NCI-H524 treated with DMSO at 0.1 percent for 48 hours (cell line): Measurements from ENCODE around the gene TMEM37.

Experiments
- DNase-seq: peaks from one replicate; lab custom pipeline; 2025; lab: John Stamatoyannopoulos, UW

TMEM37 gene

GRCh38 chr2:119433636-119434327, 2.1 kb downstream of the TMEM37 start:
- DNase-seq: no peak

- DNase-seq: no peak
Observed at GRCh38 chr2:119434664-119435063, 3.0 kb downstream of the TMEM37 start.

GRCh38 chr2:119435081-119435952, 3.7 kb downstream of the TMEM37 start:
- DNase-seq: no peak

GRCh38 chr2:119435953-119436297, 4.3 kb downstream of the TMEM37 start:
- DNase-seq: no peak

GRCh38 chr2:119436993-119437772, 5.5 kb downstream of the TMEM37 start:
- no peak for DNase-seq

GRCh38 chr2:119438128-119438656, 6.5 kb downstream of the TMEM37 start:
- DNase-seq: no peak

- DNase-seq: no peak
Observed at GRCh38 chr2:119438726-119439284, 7.2 kb downstream of the TMEM37 start.

- DNase-seq: no peak
Observed at GRCh38 chr2:119439574-119440500, 8.2 kb downstream of the TMEM37 start.

- no peak for DNase-seq
Observed at GRCh38 chr2:119440501-119440870, 8.8 kb downstream of the TMEM37 start.

GRCh38 chr2:119440873-119441272, 9.2 kb downstream of the TMEM37 start:
- DNase-seq: no peak

- no peak for DNase-seq
Observed at GRCh38 chr2:119441376-119442225, 9.9 kb downstream of the TMEM37 start.

- no peak for DNase-seq
Observed at GRCh38 chr2:119442226-119442619, 10.6 kb downstream of the TMEM37 start.

- DNase-seq: no peak
Observed at GRCh38 chr2:119442850-119443249, 11.2 kb downstream of the TMEM37 start.

- no peak for DNase-seq
Observed at GRCh38 chr2:119446037-119446436, 14.4 kb downstream of the TMEM37 start.

GRCh38 chr2:119448427-119449141, 16.9 kb downstream of the TMEM37 start:
- DNase-seq: no peak

GRCh38 chr2:119449521-119449920, 17.9 kb downstream of the TMEM37 start:
- no peak for DNase-seq

GRCh38 chr2:119451336-119452050, 19.8 kb downstream of the TMEM37 start:
- no peak for DNase-seq

- DNase-seq: no peak
Observed at GRCh38 chr2:119453972-119454593, 22.4 kb downstream of the TMEM37 start.
